Measurements from ENCODE around the gene TLL2. TPM values are rescaled to one million over a fixed set of nuclear protein-coding genes. Genes with fewer than 3 reads are reported as not detected.

Gene TLL2
- total RNA-seq, 1 experiment from 2014 or later = 0.18 TPM

DNA sequence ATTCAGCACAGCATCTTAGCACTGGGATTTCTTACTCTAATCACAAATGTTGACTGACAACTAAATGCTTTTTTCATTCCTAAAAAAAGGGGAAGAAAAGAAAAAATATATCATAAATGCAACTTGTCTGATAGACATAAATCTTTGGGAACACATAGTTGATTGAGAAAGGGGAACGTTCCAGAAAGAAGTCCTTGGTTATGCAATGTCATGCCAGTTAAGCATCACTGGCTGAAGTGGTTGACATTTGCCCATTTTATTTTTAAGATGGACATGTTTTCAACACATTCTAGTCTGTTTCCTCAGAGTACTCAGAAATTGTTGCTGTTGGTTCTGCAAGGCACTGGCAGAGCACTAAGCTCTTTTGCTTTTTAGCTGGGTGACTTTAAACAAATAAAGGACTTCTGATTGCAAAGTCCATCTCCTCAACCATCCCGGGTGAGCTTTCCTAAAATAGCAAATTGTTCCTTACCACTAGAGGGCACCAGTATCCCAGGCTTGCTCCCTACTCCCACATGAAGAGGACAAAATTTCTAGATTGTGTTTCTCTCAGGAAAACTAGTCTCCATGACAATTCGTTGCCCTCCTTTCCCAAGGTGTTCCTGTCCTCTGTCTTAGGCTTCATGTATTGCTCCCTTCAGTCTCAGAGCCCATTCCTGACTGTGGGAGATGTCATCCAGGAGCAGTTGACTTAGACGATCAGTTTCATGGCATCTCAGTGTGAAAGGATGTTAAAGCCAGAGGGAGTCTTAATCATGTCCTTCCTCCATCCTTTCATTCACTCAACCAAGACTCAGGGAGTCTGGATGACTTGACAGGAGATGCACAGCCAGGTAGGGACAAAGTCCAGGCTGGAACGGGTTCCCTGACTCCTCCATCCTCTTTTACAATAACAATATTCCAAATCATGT, 178.9 kb downstream of the TLL2 start:
- peaks cover 36% of the 10 kb centered on the region for H3K27me3 ChIP-seq (ENCODE audit: low read length)
- no peaks in the 10 kb centered on the region for H4K20me1 ChIP-seq (ENCODE audit: low read length)
- H3K9me3 ChIP-seq (ENCODE audit: low read length) = no peaks in the 10 kb centered on the region
- H3K4me3 ChIP-seq (ENCODE audit: low read length) = no peak overlapping the region
- H3K4me2 ChIP-seq (ENCODE audit: low read length) = no peak overlapping the region
- H3K36me3 ChIP-seq (ENCODE audit: low read depth, low read length) = no peaks in the 10 kb centered on the region
- intact Hi-C loops (cut with micrococcal nuclease) = no loop called here
- no peak overlapping the region for H3K27ac ChIP-seq (ENCODE audit: low read length)
- H3F3A ChIP-seq (ENCODE audit: low read length, unreplicated experiment) = no peaks in the 10 kb centered on the region
- TF ChIP-seq EZH2 (IDR thresholded peaks at IDR 0.05; ENCODE audit: low read length, unreplicated experiment) (no peak), EZH2phosphoT487 (IDR thresholded peaks at IDR 0.05; ENCODE audit: borderline replicate concordance, low read length) (no peak)
- TF ChIP-seq, protein P1, sequence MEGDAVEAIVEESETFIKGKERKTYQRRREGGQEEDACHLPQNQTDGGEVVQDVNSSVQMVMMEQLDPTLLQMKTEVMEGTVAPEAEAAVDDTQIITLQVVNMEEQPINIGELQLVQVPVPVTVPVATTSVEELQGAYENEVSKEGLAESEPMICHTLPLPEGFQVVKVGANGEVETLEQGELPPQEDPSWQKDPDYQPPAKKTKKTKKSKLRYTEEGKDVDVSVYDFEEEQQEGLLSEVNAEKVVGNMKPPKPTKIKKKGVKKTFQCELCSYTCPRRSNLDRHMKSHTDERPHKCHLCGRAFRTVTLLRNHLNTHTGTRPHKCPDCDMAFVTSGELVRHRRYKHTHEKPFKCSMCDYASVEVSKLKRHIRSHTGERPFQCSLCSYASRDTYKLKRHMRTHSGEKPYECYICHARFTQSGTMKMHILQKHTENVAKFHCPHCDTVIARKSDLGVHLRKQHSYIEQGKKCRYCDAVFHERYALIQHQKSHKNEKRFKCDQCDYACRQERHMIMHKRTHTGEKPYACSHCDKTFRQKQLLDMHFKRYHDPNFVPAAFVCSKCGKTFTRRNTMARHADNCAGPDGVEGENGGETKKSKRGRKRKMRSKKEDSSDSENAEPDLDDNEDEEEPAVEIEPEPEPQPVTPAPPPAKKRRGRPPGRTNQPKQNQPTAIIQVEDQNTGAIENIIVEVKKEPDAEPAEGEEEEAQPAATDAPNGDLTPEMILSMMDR (conservative IDR thresholded peaks at IDR 0.05; ENCODE audit: low read depth, low read length) = peak; percentile 74
- no peak overlapping the region for H3K9ac ChIP-seq (ENCODE audit: low read length)
- ATAC-seq (peak; percentile 72), DNase-seq (peak; percentile 55)
- CTCF ChIA-PET = interaction anchor here (0.5 to 0.6 kb wide), 2 partner anchors 31 to 105 kb away, joined by 3 to 4 read pairs; no protein-coding TSS in a partner anchor
- H3K4me1 ChIP-seq (ENCODE audit: insufficient read depth, low read length) = no peaks in the 10 kb centered on the region
- no peak overlapping the region for H2AFZ ChIP-seq (ENCODE audit: low read length)
- H3K79me2 ChIP-seq (ENCODE audit: low read length) = no peaks in the 10 kb centered on the region
- BruUV-seq (replicated peaks) = no TSS peak
- H3K9me2 ChIP-seq (replicated peaks; ENCODE audit: low read length) = no peaks in the 10 kb centered on the region
- POLR2A ChIA-PET (ENCODE audit: unreplicated experiment) = no interaction called here

DNA sequence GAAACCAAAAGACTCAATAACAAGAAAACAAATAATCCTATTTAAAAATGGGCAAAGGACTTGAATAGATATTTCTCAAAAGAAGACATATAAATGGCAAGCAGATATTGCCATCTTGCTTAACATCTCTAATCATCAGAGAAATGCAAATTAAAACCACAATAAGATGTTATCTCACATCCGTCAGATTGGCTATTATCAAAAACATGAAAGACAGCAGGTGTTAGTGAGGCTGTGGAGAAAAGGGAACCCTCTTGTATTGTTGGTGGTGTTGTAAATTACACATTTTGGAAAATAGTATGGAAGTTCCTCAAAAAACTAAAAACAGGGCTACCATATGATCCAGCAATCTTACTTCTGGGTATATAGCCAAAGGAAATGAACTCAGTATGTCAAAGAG, 180.6 kb downstream of the TLL2 start:
- H3K9ac ChIP-seq (ENCODE audit: low read length) = no peak overlapping the region
- no peaks in the 10 kb centered on the region for H3K9me2 ChIP-seq (replicated peaks; ENCODE audit: low read length)
- no peak overlapping the region for H2AFZ ChIP-seq (ENCODE audit: low read length)
- intact Hi-C loops (cut with micrococcal nuclease) = no loop called here
- H3K79me2 ChIP-seq (ENCODE audit: low read length) = no peaks in the 10 kb centered on the region
- H3K4me1 ChIP-seq (ENCODE audit: insufficient read depth, low read length) = no peaks in the 10 kb centered on the region
- H3K4me3 ChIP-seq (ENCODE audit: low read length) = no peak overlapping the region
- H3F3A ChIP-seq (ENCODE audit: low read length, unreplicated experiment) = no peaks in the 10 kb centered on the region
- H3K9me3 ChIP-seq (ENCODE audit: low read length) = no peaks in the 10 kb centered on the region
- H3K27ac ChIP-seq (ENCODE audit: low read length) = no peak overlapping the region
- H4K20me1 ChIP-seq (ENCODE audit: low read length) = no peaks in the 10 kb centered on the region
- DNase-seq = no peak
- ChIA-PET CTCF (no interaction called here), POLR2A (ENCODE audit: unreplicated experiment) (no interaction called here)
- H3K36me3 ChIP-seq (ENCODE audit: low read depth, low read length) = no peaks in the 10 kb centered on the region
- H3K27me3 ChIP-seq (ENCODE audit: low read length) = peaks cover 48% of the 10 kb centered on the region
- no peak for ATAC-seq
- TF ChIP-seq EZH2phosphoT487 (IDR thresholded peaks at IDR 0.05; ENCODE audit: borderline replicate concordance, low read length) = no peak
- no peak for TF ChIP-seq EZH2 (IDR thresholded peaks at IDR 0.05; ENCODE audit: low read length, unreplicated experiment)
- TF ChIP-seq, protein P1 (conservative IDR thresholded peaks at IDR 0.05; ENCODE audit: low read depth, low read length) = no peak
- BruUV-seq (replicated peaks) = no TSS peak
- no peak overlapping the region for H3K4me2 ChIP-seq (ENCODE audit: low read length)

DNA sequence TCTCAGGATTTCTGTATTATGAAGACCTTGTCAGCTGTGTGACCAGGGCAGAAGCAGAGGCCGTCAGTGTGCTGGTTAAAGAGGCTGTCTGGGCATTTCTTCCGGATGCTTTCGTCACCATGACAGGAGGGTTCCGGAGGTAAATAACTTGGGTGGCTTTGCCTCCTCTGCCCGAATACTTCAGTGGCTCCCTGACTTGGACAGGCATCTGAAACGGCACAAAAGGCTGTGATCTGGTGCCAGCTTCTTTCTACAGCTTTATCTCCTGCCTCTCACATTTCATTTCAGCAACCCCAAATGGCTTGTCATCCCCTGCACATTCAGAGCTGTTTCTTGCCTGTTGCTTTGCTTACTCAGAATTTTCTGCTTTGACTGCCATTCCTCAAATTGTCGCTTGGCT, 186.3 kb downstream of the TLL2 start:
- H3K36me3 ChIP-seq (ENCODE audit: low read depth, low read length) = no peaks in the 10 kb centered on the region
- ChIA-PET POLR2A (ENCODE audit: unreplicated experiment) (no interaction called here), CTCF (no interaction called here)
- no peaks in the 10 kb centered on the region for H3K9me2 ChIP-seq (replicated peaks; ENCODE audit: low read length)
- no peak overlapping the region for H2AFZ ChIP-seq (ENCODE audit: low read length)
- TF ChIP-seq, protein P1 (conservative IDR thresholded peaks at IDR 0.05; ENCODE audit: low read depth, low read length) = no peak
- no peak for TF ChIP-seq EZH2 (IDR thresholded peaks at IDR 0.05; ENCODE audit: low read length, unreplicated experiment)
- no peak for TF ChIP-seq EZH2phosphoT487 (IDR thresholded peaks at IDR 0.05; ENCODE audit: borderline replicate concordance, low read length)
- H3K27ac ChIP-seq (ENCODE audit: low read length) = no peak overlapping the region
- BruUV-seq (replicated peaks) = no TSS peak
- peaks cover 79% of the 10 kb centered on the region for H3K27me3 ChIP-seq (ENCODE audit: low read length)
- ATAC-seq = no peak
- no peaks in the 10 kb centered on the region for H3K79me2 ChIP-seq (ENCODE audit: low read length)
- DNase-seq = no peak
- no peak overlapping the region for H3K4me2 ChIP-seq (ENCODE audit: low read length)
- H3K9me3 ChIP-seq (ENCODE audit: low read length) = no peaks in the 10 kb centered on the region
- H3F3A ChIP-seq (ENCODE audit: low read length, unreplicated experiment) = no peaks in the 10 kb centered on the region
- no peak overlapping the region for H3K4me3 ChIP-seq (ENCODE audit: low read length)
- no peaks in the 10 kb centered on the region for H3K4me1 ChIP-seq (ENCODE audit: insufficient read depth, low read length)
- no peak overlapping the region for H3K9ac ChIP-seq (ENCODE audit: low read length)
- H4K20me1 ChIP-seq (ENCODE audit: low read length) = no peaks in the 10 kb centered on the region
- intact Hi-C loops (cut with micrococcal nuclease) = no loop called here
